ENCODE measurements around the gene GRM1.

- TF ChIP-seq RARB (CRISPR knock-in tag; IDR thresholded peaks at IDR 0.05) (no peak), PPARA (CRISPR knock-in tag; IDR thresholded peaks at IDR 0.05; ENCODE audit: borderline replicate concordance) (no peak), ISL1 (CRISPR knock-in tag; IDR thresholded peaks at IDR 0.05) (no peak), SNAI2 (CRISPR knock-in tag; IDR thresholded peaks at IDR 0.05) (no peak), TCF4 (CRISPR knock-in tag; IDR thresholded peaks at IDR 0.05; ENCODE audit: borderline replicate concordance) (no peak), CREB5 (CRISPR knock-in tag; IDR thresholded peaks at IDR 0.05; ENCODE audit: low read depth) (no peak), POU6F1 (CRISPR knock-in tag; IDR thresholded peaks at IDR 0.05; ENCODE audit: borderline replicate concordance, low read depth) (no peak)
These were observed 2.0 kb upstream of the GRM1 start for GRCh38 chr6:146026873-146027272.

Measured in SK-N-SH treated with all-trans-retinoic acid at 6 μM for 48 hours (cell line).